GM18526 (cell line): ENCODE measurements around the gene CLEC19A.

ENCODE experiments used
- POLR2A ChIP-seq: IDR thresholded peaks from 3 replicates; pipeline ENCODE4 v1.6.1; 2011; ENCODE audit not compliant: insufficient read length; ENCODE audit errors: extremely low read depth

Gene CLEC19A

DNA sequence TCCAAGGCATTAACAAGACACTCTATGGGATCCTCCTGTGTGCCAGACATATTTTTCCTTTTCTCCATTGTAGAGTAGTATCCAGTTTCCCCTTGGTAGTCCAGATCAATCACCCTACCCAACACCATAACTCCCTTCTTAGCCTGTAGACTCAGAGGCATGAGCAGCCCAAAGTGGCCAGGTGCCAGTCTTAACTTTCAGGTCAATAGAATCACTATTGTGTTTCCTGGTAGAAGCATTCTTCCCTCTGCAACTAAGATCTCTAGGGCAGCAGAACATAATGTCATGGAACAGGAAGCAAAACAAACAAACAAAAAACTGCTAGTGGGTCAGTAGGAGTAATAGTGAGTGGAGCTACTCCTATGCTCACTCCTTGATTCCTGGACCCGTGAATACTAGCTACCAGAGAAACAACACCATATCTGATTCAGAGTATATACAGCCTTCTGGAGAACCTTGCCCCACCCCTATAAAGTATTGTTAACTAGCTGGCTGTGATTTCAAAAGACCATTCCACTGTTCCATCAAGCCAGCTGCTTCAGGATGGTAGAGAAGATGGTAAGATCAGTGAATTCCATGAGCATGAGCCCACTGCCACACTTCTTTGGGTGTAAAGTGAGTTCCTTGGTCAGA lies 11.2 kb upstream of the CLEC19A start:
- TF ChIP-seq POLR2A: no peak

DNA sequence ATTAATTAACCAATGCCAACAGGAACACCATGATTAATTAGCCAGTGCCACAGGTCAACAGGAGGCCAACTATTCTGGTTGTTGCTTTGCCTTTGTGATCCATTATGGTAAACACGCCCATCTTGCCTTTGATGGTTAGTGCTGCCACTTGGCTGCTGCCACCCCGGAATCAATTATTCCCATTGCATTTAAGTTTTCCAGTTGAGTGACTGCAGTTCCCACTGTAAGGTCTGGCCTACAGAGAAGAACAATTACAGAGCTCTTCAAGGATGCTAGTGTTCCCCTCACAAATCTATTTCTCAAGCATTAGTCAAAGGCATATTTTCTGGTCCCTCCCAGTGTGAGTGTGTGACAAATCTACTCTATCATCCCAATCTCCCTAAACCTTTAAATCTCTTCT lies 7.1 kb upstream of the CLEC19A start:
- TF ChIP-seq POLR2A: no peak

DNA sequence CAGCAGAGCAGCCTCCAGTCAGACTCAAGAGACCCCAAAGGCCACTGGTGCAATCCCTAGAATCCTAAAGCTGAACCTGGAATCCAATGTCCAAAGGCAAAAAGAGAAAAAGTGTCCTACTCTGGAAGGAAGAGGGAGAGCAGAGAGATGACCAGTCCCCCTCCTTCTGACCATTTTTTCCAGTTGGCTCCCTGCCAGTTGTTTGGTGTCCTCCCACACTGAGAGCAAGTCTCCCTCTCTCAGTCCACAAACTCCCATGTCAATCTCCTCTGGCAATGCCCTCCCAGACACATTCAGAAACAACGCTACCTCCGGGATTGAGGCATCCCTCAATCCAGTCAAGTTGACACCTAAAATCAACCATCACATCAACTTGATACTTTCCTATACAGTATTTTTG lies 4.3 kb upstream of the CLEC19A start:
- no peak for TF ChIP-seq POLR2A

DNA sequence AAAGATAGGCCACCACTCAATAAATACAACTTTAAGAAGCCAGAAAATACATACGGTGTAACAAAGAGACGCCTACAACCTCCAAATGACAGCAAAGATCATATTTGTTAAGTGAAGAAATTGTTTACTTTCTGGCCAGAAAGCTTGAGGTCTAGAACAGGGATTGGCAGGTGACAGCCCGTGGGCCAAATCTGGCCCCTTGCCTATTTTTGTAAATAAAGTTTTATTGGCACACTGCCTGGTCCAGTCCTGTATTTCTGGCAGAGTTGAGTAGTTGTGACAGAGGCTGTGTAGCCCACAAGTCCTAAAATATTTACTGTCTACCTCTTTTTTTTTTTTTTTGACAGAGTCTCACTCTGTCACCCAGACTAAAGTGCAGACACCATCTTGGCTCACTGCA lies 3.4 kb upstream of the CLEC19A start:
- TF ChIP-seq POLR2A: no peak

DNA sequence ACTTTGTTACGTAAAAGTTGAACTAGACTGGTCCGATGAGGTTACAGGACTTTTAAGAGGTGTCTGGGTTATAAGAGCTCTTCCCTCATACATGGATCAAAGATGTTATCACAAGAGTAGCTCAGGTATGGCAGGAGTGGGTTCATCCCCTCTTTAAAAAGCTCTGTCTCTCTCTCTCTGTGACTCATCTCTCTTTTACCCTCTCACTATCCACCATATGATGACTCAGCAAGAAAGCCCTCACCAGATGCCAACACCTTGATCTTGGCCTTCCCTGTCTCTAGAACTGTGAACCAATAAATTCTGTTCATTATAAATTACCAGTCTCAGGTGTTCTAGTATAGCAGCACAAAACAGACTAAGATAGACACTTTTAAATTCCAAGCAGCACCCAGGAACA lies 1.9 kb upstream of the CLEC19A start:
- no peak for TF ChIP-seq POLR2A

DNA sequence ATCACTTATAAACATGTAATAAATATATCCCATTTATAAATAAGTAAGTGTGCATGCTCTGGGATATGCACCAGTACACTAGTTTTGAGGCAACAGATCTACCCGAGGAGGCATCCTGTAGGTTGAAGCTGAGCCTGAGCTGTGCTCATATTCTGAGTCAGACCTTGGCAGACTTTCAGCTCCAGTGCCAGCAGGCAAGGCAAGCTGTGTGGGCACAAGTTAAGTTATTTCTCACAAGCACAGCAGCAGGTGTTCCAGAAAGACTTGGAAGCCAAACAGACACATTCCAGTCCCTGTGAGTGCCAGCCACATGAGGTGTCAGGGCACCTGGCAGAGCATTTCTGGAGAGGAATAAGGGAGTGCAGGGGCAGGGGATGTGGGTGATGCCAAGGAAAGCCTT lies 1.3 kb upstream of the CLEC19A start:
- TF ChIP-seq POLR2A: no peak

DNA sequence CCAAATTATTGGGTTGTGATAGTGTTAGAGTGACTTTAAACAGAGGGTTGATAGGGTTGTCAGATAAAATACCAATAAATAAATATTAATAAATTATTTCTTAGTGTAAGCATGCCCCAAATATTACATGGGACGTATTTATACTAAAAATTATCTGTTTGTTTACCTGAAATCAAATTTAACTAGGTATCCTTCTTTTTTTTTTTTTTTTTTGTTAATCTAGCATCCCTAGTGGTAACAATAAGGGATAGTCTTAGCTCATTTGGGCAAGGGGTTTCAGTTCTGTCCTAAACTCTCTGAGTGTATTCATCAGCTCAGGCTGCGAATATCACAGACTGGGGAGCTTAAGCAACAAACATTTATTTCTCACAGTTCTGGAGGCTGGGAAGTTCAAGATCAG lies 1.3 kb downstream of the CLEC19A start:
- TF ChIP-seq POLR2A: no peak

DNA sequence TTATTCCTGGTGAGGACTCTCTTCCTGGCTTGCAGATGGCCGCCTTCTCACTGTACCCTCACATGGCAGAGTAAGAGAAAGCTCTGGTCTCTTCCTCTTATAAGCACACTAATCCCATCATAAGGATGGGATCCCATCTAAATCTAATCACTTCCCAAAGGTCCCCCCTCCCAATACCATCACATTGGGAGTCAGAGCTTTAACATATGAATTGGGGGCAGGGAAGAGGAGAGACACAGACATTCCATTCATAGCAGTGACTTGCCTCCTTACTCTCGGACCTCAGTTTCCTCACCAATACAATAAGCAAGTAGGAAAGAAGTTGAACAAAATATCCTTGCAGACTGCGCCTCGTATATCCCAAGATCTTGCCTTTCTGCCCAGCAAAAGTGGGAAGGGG lies 1.7 kb downstream of the CLEC19A start:
- no peak for TF ChIP-seq POLR2A

DNA sequence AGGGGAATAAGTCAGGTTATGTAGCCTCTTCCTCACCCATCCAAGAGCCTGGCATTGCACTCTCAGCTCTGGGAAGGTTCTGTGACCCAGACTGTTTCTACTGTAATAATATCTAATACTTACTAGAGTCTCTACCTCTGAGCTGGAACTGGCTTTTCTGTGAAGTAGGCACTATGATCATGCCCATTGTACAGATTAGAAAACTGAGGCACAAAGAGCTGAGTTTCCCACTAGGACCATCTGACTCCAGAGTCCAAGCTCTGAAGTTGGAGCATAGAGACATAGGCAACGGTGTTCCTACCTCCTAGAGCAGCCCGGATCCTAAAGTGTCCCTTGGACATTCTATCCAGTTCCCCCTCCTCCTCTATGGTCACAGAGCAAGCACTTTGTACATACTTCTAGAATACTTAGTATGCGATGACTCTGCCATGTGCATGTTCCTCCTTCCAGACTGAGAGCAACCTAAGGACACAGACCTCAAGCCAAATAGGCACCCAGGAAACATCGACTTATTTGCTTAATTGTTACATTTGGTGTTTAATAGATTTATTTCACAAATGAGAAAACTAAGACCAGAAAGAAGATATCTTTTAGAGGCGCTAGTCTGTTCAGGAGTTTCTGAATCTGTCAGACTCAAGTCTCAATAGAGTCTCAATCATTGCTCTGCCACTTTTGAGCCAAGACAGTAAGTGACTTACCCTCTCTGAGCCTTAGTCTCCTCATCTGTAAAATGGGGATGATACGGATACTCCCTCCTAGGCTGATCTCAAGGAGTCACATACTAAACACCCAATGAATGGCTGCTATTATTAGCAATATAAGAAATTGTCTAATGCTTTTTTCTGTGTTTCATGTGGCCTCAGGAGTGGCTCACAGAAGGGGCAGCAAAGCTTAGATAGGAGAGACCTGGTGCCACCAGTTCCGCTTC lies 3.6 kb downstream of the CLEC19A start:
- no peak for TF ChIP-seq POLR2A

DNA sequence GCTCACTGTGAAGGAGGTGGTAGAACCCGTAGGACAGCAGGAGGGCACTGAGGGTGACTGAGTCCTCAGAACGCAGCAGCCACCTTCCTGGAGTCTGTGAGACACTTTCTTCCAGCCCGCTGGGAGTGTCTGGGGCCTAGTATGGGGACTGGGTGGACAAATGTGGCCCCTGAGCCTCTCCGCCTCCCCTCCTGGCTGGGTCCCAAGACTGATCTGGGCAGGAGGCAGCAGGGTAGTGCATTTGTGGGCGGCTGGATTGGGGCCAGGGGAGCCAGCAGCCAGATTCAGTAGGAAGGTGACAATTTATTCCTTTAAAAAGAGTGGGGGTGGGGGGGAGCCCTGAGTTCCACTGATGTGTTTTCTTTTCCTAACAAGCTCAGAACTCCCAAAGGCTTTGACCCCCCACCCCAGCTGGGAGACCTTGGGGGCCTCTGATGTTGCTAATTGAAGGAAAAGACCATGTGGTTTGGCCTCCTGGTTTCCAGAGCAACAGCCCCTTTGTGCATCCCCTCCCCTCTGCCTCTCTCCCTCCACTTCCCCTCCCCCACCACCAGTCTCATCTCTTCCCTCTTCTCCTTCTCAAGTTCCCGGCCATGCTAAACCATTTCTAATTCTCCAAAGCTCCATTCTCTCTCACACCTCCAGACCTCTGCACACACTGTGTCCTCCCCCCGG lies 4.4 kb downstream of the CLEC19A start:
- no peak for TF ChIP-seq POLR2A

DNA sequence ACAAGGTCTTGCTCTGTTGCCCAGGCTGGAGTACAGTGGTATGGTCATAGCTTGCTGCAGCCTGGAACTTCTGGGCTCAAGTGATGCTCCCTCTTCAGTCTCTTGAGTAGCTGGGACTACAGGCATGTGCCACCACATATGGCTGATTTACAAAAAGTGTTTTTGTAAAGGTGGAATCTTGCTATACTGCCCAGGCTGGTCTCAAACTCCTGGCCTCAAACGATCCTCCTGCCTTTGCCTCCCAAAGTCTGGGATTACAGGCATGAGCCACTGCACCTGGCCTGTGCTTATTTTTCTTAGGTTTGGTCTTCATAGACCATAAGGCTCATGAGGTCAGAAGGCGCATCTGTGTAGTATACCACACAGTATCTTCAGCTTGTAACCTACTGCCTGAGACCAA lies 5.3 kb downstream of the CLEC19A start:
- no peak for TF ChIP-seq POLR2A

DNA sequence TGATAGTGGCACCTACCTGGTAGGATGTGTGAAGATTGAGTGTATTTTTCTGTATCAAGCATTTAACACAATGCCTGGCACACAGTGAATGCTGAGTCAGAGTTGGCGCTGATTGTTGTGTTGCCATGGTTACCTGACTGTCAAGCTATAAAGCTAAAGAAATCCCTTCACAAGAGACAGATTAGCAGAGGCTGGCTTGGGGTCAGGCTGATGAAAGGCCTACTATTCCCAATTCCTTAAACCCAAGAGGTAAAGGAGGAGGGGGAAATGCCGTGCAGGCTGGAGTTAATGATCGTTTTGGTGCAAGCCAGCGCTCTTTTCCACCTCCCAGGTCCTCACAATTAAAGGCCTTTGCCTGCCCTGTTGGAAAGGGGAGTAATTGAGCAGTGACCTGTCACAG lies 5.9 kb downstream of the CLEC19A start:
- TF ChIP-seq POLR2A: no peak

DNA sequence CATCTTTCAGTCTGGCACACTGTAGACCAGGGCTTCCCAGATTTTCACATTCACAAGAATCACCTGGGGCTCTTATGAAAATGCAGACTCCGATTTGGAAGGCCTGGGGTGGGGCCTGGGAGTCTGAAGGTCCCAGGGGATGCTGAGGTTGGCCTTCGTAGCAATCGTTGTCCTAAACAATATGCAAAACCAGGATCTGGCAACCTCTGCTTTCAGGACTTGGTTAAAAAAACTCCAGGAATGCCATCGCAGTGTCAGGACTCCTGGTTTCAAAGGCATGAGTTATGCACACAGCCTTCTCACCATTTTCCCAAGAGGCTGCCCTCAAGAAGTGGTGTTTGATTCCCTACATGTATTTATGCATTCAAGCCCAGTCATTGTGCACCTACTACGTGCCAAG lies 6.7 kb downstream of the CLEC19A start:
- no peak for TF ChIP-seq POLR2A

DNA sequence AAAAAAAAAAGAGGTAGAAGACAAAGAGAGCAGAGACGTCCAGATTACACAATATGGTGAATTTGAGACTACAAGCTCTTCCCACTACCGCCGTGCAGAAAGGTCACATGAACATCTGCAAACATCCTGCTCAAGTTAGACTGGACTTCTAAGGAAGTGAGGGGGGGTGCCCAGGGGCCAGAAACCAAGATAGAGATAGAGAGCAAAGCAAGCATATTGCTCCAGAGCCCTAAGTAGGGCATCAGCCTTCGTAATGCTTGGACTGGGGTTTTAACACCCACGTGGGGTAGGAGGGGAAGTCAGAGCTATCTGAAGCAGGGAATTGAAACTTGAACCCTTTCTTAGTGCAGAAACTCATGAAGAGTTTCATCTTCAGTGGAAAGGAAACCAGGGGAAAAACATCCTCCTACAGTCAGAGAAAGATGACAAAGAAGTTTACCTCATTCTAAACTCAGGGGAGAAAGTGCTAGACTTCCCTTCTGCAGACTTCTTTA lies 8.7 kb downstream of the CLEC19A start:
- no peak for TF ChIP-seq POLR2A

DNA sequence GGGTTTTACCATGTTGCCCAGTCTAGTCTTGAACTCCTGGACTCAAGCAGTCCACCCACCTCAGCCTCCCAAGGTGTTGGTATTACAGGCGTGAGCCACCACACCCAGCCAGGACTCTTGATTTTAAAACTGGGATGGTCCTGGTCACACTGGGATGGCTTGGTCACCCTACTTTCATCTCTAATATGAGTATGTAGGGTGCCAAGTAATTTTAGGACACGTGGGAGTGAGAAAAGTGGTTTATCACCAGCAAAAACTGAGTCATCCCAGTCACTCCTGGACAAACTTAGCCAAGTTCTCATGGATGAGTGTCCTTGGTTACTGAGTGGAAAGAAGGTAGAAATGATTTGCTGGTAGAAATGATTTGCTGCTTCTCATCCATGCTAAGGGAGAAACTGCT lies 9.9 kb downstream of the CLEC19A start:
- no peak for TF ChIP-seq POLR2A

DNA sequence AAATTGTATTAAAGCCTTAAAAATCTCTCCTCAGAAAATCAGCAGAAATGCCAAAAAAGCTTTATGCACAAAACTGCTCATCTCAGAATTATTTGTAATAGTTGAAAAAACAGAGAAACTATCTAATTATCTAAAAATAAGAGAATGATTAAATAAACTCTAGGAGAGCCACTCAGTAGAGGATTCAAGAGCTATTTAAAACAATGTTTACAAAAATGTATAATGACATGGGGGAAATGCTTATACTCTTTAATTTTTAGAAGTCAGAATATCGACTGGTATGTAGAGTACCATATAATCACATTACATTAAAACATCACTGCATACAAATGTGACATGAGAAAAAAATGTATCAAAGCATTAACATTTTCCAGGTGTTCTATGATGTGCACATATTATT lies 11.9 kb downstream of the CLEC19A start:
- no peak for TF ChIP-seq POLR2A
